Fibroblast of mammary gland (primary cell): ENCODE results near the gene LDLRAD1.
"Not testable (repeated sequence)": the region's sequence is repeated elsewhere in the genome, so short reads cannot be mapped to it uniquely, and the experiment has no call there.

ENCODE experiments used
- DNase-seq: peaks from one replicate; pipeline ENCODE4 v3.0.0-alpha.2; 2010; ENCODE audit warnings: low read depth
- H3K4me3 ChIP-seq: 2 replicates; pipeline ENCODE4 v1.5.1; 2011; ENCODE audit warnings: low read depth, mild to moderate bottlenecking, low read length, moderate library complexity; ENCODE audit not compliant: control insufficient read depth
- TF ChIP-seq, protein P1 (sequence below): conservative IDR thresholded peaks from 2 replicates; pipeline ENCODE4 v1.5.1; 2011; ENCODE audit warnings: low read depth, low read length, inconsistent platforms; ENCODE audit not compliant: control insufficient read depth, insufficient read depth

The LDLRAD1 gene

DNA sequence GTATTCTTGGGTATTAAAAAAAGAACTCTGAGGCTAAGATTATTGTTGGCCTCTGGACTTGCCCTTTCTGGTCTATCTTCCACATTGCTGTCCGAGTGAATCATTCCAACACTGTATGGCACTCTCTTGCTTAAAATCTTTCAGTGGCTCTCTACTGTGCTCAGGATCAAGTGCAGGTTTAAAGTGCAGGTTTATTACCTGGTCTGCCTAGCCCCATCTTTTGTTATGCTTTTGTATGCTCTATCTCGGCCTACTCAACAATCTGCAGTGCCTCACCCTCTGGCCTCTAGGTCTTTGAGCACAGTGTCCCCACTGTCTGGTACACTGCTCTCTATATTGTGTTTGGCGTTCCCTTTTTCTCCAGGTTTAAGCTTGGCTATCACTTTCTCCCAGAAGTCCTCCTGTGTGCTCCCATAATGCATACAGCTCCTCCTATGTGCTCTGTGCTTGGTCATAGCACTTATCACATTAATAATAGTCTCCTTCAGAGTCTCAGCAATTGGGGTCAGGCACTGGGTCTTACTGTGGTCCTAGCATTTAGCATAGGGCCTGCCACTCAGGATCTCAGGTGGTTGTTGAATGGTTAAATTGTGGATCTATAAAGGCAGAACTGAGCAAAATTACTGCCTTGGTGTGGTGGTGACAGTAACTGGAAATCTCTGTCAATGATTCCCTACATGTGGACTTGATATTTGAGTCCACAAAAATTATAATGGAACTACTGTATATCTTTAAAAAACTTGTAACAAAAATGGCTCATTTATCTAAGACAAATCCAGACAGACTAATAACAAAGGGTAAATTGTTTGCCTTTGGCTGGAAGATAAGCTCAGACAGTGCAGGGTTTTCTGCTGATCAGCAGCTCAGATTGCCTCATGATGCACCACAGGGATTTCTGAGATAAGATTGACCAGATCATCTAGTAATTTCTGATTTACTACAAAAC is 10.6 kb upstream of the LDLRAD1 start:
- TF ChIP-seq, protein P1, sequence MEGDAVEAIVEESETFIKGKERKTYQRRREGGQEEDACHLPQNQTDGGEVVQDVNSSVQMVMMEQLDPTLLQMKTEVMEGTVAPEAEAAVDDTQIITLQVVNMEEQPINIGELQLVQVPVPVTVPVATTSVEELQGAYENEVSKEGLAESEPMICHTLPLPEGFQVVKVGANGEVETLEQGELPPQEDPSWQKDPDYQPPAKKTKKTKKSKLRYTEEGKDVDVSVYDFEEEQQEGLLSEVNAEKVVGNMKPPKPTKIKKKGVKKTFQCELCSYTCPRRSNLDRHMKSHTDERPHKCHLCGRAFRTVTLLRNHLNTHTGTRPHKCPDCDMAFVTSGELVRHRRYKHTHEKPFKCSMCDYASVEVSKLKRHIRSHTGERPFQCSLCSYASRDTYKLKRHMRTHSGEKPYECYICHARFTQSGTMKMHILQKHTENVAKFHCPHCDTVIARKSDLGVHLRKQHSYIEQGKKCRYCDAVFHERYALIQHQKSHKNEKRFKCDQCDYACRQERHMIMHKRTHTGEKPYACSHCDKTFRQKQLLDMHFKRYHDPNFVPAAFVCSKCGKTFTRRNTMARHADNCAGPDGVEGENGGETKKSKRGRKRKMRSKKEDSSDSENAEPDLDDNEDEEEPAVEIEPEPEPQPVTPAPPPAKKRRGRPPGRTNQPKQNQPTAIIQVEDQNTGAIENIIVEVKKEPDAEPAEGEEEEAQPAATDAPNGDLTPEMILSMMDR, result no peak
- no peak for DNase-seq

DNA sequence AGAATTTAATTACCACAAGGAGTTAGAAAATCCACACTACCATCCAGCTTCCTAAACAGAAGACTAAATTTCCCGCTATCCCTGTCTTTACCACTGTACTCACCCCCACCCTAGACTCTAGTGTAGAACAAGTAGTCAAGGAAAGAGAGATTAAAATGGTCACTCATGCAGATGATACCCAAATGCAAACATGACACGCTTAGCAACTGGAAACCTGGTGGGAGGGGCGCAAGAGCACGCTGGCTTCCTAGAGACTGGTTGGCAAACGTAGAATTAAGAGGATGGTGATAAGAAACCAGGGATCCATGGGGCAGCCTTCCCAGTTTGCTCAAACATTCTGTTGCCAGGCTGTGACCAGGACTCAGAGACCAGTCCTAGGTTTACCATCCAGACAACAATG is 9.9 kb upstream of the LDLRAD1 start:
- TF ChIP-seq, protein P1, result no peak
- no peak overlapping the region for H3K4me3 ChIP-seq
- DNase-seq, result no peak

More for the DNA sequence above, 10.6 kb upstream of the LDLRAD1 start:
- no peak overlapping the region for H3K4me3 ChIP-seq

DNA sequence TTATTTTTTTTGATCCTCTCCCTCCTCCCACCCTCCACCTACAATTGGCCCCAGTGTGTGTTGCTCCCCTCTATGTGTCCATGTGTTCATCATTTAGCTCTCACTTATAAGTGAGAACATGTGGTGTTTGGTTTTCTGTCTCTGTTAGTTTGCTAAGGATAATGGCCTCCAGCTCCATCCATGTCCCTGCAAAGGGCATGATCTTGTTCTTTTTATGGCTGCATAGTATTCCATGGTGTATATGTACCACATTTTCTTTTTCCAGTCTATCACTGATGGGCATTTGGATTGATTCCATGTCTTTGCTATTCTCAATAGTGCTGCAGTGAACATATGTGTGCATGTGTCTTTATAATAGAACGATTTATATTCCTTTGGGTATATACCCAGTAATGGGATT is 6.8 kb upstream of the LDLRAD1 start:
- DNase-seq, H3K4me3 ChIP-seq: not testable (repeated sequence)

DNA sequence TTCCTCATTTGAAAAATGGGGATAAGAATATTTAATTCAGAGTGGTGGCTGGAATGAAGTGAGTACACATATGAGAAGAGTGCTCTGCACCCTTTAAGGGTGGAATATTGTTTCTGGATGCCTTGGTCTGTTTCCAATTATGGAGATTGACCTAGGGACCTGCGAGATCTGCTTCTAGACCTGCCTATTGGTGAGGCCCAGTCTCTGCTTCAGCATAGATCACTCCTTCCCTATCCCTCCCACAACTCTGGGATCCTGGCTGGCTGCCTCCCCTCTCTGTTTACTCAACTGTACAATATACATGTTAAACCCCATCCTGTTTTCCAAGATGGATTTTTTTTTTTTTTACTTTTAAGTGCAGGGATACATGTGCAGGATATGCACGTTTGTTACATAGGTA is 6.4 kb upstream of the LDLRAD1 start:
- H3K4me3 ChIP-seq, result no peak overlapping the region
- no peak for DNase-seq
- TF ChIP-seq, protein P1, result no peak

DNA sequence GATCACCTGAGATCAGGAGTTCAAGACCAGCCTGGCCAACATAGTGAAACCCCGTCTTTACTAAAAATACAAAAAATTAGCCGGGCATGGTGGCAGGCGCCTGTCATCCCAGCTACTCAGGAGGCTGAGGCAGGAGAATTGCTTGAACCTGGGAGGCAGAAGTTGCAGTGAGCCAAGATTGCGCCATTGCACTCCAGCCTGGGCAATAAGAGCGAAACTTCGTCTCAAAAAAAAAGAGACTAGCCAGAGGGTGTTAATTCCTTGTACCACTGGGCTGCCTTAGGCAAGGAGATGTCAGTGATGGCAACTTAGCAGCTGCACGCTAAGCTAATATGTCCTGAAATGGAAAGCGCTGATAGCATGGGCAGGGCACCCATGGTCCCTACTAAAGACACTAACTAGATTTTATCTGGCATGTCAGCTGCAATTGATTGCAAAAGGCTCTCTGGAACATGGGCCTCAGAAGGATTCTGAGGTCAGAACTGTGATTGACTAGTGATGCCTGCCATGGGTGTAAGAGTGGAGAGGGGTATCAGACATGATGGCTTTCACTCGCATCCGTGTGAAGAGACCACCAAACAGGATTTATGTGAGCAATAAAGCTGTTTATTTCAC is 1.7 kb upstream of the LDLRAD1 start:
- H3K4me3 ChIP-seq, DNase-seq: not testable (repeated sequence)

DNA sequence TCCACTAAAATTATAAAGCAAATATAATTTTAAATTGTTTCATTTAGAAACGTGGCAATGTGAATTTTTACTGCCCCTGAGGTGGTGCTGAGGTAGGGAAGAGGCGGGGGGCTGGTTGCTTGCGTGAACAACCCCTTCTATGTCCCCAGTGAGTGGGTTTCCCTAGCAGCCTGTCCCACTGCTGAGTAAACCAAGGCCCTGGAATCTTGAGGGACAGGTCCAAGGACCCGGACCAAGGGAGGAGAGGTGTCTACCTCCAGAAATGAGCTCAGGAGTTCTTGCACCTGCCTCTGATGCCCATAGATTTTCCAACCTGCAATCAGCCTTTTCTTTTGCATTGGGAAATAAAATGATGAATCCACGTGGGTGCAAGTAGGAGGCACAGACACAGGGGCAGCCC is 649 bp upstream of the LDLRAD1 start:
- TF ChIP-seq, protein P1, result no peak
- DNase-seq, result no peak

DNA sequence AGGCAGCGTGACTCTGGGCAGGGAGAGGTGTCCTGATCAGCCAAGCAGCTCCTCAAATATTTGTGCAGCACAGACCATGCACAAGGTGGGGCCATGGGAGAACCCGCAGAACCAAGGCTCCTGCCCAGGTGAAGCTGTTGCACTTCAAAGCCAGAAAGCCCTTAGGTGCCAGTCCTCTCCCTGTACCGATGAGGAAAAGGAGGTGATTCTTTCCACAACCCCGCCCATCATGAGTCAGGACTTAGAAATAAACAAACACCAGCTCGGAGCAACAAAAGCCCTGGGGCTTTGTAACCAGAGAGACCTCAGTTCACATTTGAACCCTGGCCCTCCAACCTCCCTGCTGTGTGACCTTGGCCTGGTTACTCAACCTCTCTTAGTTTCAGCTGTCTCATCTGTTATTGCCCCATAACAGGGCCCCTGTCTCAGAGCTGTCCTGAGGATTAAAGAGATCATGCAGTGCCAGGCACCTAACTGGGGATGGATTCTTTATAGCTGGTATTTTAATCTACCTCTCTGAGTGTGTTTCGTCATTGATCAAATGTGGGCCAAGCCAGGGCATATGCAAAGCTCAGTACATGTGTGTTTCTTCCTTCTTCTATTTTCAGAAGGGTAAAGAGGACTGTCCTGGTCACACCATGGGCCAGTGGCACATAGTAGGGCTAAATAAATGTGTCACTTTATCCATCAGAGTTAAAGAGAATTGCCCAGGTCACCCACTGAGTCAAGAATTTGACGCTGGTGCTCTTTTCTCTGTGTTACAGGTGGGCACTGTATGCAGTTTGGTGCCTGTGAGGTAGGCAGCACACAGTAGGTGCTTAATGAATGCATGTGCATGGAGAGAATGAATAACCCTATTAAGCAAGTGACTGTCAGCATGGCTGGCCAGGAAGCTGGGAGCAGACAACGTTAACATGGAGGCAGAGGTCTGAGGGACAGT is 1.4 kb downstream of the LDLRAD1 start:
- TF ChIP-seq, protein P1, result no peak
- no peak overlapping the region for H3K4me3 ChIP-seq
- DNase-seq, result peak; percentile 52

More for the DNA sequence above, 649 bp upstream of the LDLRAD1 start:
- no peak overlapping the region for H3K4me3 ChIP-seq
